PC-3 (cell line): ENCODE measurements around the gene MSTO1. TPM values are rescaled to one million over a fixed set of nuclear protein-coding genes. Genes with fewer than 3 reads are reported as not detected.
"Not testable (repeated sequence)": the region's sequence is repeated elsewhere in the genome, so short reads cannot be mapped to it uniquely, and the experiment has no call there.

Source experiments
- ATAC-seq: fragments of 200-7000 bp; cut with Tn5 transposase; 2 replicates; pipeline ENCODE4 v1.9.1; 2020; ENCODE audit warnings: mild to moderate bottlenecking, moderate library complexity
- BruUV-seq: library from RNA; stranded (reverse); fragments of 400-500 nt; replicated peaks from 2 replicates; lab custom pipeline; 2021; lab: Mats Ljungman, UMichigan
- CTCF ChIA-PET: fragments of 300-600 bp; sonication (Branson Sonifier 250); formaldehyde crosslinking; loops from one replicate; lab custom pipeline; 2022; ENCODE audit warnings: antibody characterized with exemption; lab: Charles Lee
- POLR2A ChIA-PET: fragments of 300-600 bp; sonication (Branson Sonifier 250); formaldehyde crosslinking; loops from one replicate; lab custom pipeline; 2022; ENCODE audit warnings: antibody characterized with exemption; ENCODE audit not compliant: unreplicated experiment; lab: Charles Lee
- DNase-seq: peaks from one replicate; pipeline ENCODE4 v3.0.0-alpha.2; 2015
- H2AFZ ChIP-seq: fragments of 300-600 bp; sonication (generic); 2 replicates; pipeline ENCODE4 v1.6.0; 2016; ENCODE audit warnings: antibody characterized with exemption, low read length
- H3F3A ChIP-seq: fragments of 300-600 bp; sonication (generic); one replicate; pipeline ENCODE4 v1.6.0; 2017; ENCODE audit warnings: antibody characterized with exemption, low read length, control low read depth, mild to moderate bottlenecking; ENCODE audit not compliant: unreplicated experiment
- H3K27ac ChIP-seq: fragments of 300-600 bp; sonication (generic); 2 replicates; pipeline ENCODE4 v1.5.1; 2016; ENCODE audit warnings: mild to moderate bottlenecking, low read length
- H3K27me3 ChIP-seq: fragments of 300-600 bp; sonication (generic); 2 replicates; pipeline ENCODE4 v1.6.1; 2016; ENCODE audit warnings: low read length, mixed read lengths
- H3K36me3 ChIP-seq: fragments of 300-600 bp; sonication (generic); 2 replicates; pipeline ENCODE4 v1.6.1; 2016; ENCODE audit warnings: low read depth, mixed run types, low read length, mixed read lengths
- H3K4me1 ChIP-seq: fragments of 300-600 bp; sonication (generic); 2 replicates; pipeline ENCODE4 v1.5.1; 2016; ENCODE audit warnings: low read length; ENCODE audit not compliant: insufficient read depth
- H3K4me2 ChIP-seq: fragments of 300-600 bp; sonication (generic); 2 replicates; pipeline ENCODE4 v1.6.0; 2016; ENCODE audit warnings: low read length
- H3K4me3 ChIP-seq: fragments of 300-600 bp; sonication (generic); 2 replicates; pipeline ENCODE4 v1.5.1; 2016; ENCODE audit warnings: mild to moderate bottlenecking, low read length, mixed read lengths
- H3K79me2 ChIP-seq: fragments of 300-600 bp; sonication (generic); 2 replicates; pipeline ENCODE4 v1.6.1; 2017; ENCODE audit warnings: low read length, mixed read lengths
- H3K9ac ChIP-seq: fragments of 300-600 bp; sonication (generic); 2 replicates; pipeline ENCODE4 v1.6.0; 2016; ENCODE audit warnings: mild to moderate bottlenecking, low read length
- H3K9me2 ChIP-seq: fragments of 300-600 bp; sonication (generic); replicated peaks from 2 replicates; pipeline ENCODE4 v1.6.1; 2016; ENCODE audit warnings: mixed run types, low read length, mixed read lengths
- H3K9me3 ChIP-seq: fragments of 300-600 bp; sonication (generic); 2 replicates; pipeline ENCODE4 v1.6.1; 2016; ENCODE audit warnings: low read length, mixed read lengths
- H4K20me1 ChIP-seq: fragments of 300-600 bp; sonication (generic); 2 replicates; pipeline ENCODE4 v1.6.1; 2016; ENCODE audit warnings: low read length, mixed read lengths
- EZH2 ChIP-seq: fragments of 300-600 bp; sonication (generic); IDR thresholded peaks from one replicate; pipeline ENCODE4 v1.6.1; 2017; ENCODE audit warnings: antibody characterized with exemption, mild to moderate bottlenecking, low read length; ENCODE audit not compliant: unreplicated experiment
- EZH2phosphoT487 ChIP-seq: fragments of 300-600 bp; sonication (generic); IDR thresholded peaks from 2 replicates; pipeline ENCODE4 v1.6.1; 2018; ENCODE audit warnings: mild to moderate bottlenecking, antibody characterized with exemption, low read length, borderline replicate concordance
- intact Hi-C: fragments of 100-400 bp; cut with micrococcal nuclease; formaldehyde crosslinking; loops from 2 replicates; pipeline ENCODE4 v1.9.0; 2023
- total RNA-seq: library from RNA; depleted of rRNA; stranded (reverse); fragments of >200 nt; gene quantifications from 2 replicates; pipeline ENCODE4 v1.2.3, GENCODE V29; 2014
- TF ChIP-seq, protein P1 (sequence below): fragments of 300-600 bp; sonication (generic); conservative IDR thresholded peaks from 2 replicates; pipeline ENCODE4 v1.5.1; 2017; ENCODE audit warnings: antibody characterized with exemption, low read depth, mild to moderate bottlenecking, low read length

Gene MSTO1
- total RNA-seq, 1 experiment from 2014 or later = 80.3 TPM

- no peaks in the 10 kb centered on the region for H3K36me3 ChIP-seq
- no peaks in the 10 kb centered on the region for H4K20me1 ChIP-seq
- intact Hi-C loops = no loop called here
- no peak for ATAC-seq
- no peaks in the 10 kb centered on the region for H3K9me2 ChIP-seq
- ChIA-PET POLR2A (no interaction called here), CTCF (no interaction called here)
- no peaks in the 10 kb centered on the region for H3F3A ChIP-seq
- H3K27ac ChIP-seq = no peak overlapping the region
- no peak for TF ChIP-seq EZH2phosphoT487
- no peak for TF ChIP-seq EZH2
- TF ChIP-seq, protein P1, sequence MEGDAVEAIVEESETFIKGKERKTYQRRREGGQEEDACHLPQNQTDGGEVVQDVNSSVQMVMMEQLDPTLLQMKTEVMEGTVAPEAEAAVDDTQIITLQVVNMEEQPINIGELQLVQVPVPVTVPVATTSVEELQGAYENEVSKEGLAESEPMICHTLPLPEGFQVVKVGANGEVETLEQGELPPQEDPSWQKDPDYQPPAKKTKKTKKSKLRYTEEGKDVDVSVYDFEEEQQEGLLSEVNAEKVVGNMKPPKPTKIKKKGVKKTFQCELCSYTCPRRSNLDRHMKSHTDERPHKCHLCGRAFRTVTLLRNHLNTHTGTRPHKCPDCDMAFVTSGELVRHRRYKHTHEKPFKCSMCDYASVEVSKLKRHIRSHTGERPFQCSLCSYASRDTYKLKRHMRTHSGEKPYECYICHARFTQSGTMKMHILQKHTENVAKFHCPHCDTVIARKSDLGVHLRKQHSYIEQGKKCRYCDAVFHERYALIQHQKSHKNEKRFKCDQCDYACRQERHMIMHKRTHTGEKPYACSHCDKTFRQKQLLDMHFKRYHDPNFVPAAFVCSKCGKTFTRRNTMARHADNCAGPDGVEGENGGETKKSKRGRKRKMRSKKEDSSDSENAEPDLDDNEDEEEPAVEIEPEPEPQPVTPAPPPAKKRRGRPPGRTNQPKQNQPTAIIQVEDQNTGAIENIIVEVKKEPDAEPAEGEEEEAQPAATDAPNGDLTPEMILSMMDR = no peak
- H3K4me3 ChIP-seq = no peak overlapping the region
- no peaks in the 10 kb centered on the region for H3K79me2 ChIP-seq
- DNase-seq = no peak
- H3K27me3 ChIP-seq = no peaks in the 10 kb centered on the region
- no peak overlapping the region for H2AFZ ChIP-seq
- H3K9ac ChIP-seq = no peak overlapping the region
- no peaks in the 10 kb centered on the region for H3K9me3 ChIP-seq
- no peak overlapping the region for H3K4me2 ChIP-seq
- H3K4me1 ChIP-seq = no peaks in the 10 kb centered on the region
- no TSS peak for BruUV-seq
Measured at GRCh38 chr1:155598842-155599331, 11.1 kb upstream of the MSTO1 start.

GRCh38 chr1:155599828-155600572 is 10.0 kb upstream of the MSTO1 start:
- H3K4me3 ChIP-seq, H2AFZ ChIP-seq: not testable (repeated sequence)

GRCh38 chr1:155607708-155608107 is 2.3 kb upstream of the MSTO1 start:
- intact Hi-C loops = no loop called here
- no peaks in the 10 kb centered on the region for H3K9me3 ChIP-seq
- H3K9me2 ChIP-seq = no peaks in the 10 kb centered on the region
- peaks cover 4% of the 10 kb centered on the region; the same call in 1 of the 2 replicates for H3K4me1 ChIP-seq
- DNase-seq (no peak), ATAC-seq (no peak)
- H3K27me3 ChIP-seq = no peaks in the 10 kb centered on the region
- H3K27ac ChIP-seq = no peak overlapping the region
- POLR2A ChIA-PET = interaction anchor here (0.6 kb wide), 1 partner anchor 169 kb away, joined by 6 read pairs; no protein-coding TSS in a partner anchor
- no peak overlapping the region for H2AFZ ChIP-seq
- H3K36me3 ChIP-seq = peaks cover 8% of the 10 kb centered on the region
- H3K4me3 ChIP-seq = no peak overlapping the region
- no peak overlapping the region for H3K9ac ChIP-seq
- no peak overlapping the region for H3K4me2 ChIP-seq
- no peaks in the 10 kb centered on the region for H3F3A ChIP-seq
- H3K79me2 ChIP-seq = no peaks in the 10 kb centered on the region; the same call in 1 of the 2 replicates
- CTCF ChIA-PET = no interaction called here
- no peaks in the 10 kb centered on the region for H4K20me1 ChIP-seq
- TF ChIP-seq EZH2phosphoT487 = no peak
- TF ChIP-seq, protein P1 = no peak
- no peak for TF ChIP-seq EZH2
- BruUV-seq = no TSS peak

More at GRCh38 chr1:155599828-155600572, 10.0 kb upstream of the MSTO1 start:
- H3K27ac ChIP-seq, H3K9ac ChIP-seq, DNase-seq, H3F3A ChIP-seq, H3K9me2 ChIP-seq, H3K9me3 ChIP-seq, H3K79me2 ChIP-seq, H3K27me3 ChIP-seq, H3K36me3 ChIP-seq, H4K20me1 ChIP-seq, H3K4me2 ChIP-seq, H3K4me1 ChIP-seq, POLR2A ChIA-PET, CTCF ChIA-PET, BruUV-seq, ATAC-seq, intact Hi-C loops: not testable (repeated sequence)
